Measurements from ENCODE around the gene PRICKLE4. TPM values are rescaled to one million over a fixed set of nuclear protein-coding genes. Genes with fewer than 3 reads are reported as not detected.

Gene PRICKLE4
- total and polyA plus RNA-seq, 4 donors: 2.9 to 6.9 (median 5.5) TPM

- Histone ChIP-seq H3K4me1 (ENCODE audit: control insufficient read depth in 5 of 5, insufficient read depth in 5 of 5, low read length in 5 of 5) (no peaks in the 10 kb centered on the region), H3K27ac (ENCODE audit: low read depth in 1 of 2, low read length in 1 of 2) (no peak overlapping the region), H3K9me3 (ENCODE audit: control insufficient read depth in 4 of 4, insufficient read depth in 3 of 4, low read length in 3 of 4) (no peaks in the 10 kb centered on the region), H3K4me3 (no peak overlapping the region), H3K9ac (ENCODE audit: insufficient read depth in 1 of 2, low read length in 2 of 2) (no peak overlapping the region), H3K36me3 (ENCODE audit: control insufficient read depth in 4 of 4, insufficient read depth in 4 of 4, low read length in 4 of 4) (no peaks in the 10 kb centered on the region), H3K27me3 (ENCODE audit: control insufficient read depth in 3 of 3, insufficient read depth in 3 of 3, low read length in 2 of 3) (no peaks in the 10 kb centered on the region)
- WGBS, 2 donors: 94 to 100% methylated on average over 1 of the region's 1 CpG
- ATAC-seq (ENCODE audit: insufficient read depth, low FRiP score): no peak
- TF ChIP-seq CTCF (IDR thresholded peaks at IDR 0.05; ENCODE audit: control extremely low read depth, extremely low read depth): no peak
- no peak for DNase-seq
Measured at GRCh38 chr6:41823178-41823577, 42.6 kb downstream of the PRICKLE4 start.

GRCh38 chr6:41824571-41825569 lies 44.3 kb downstream of the PRICKLE4 start:
- DNase-seq: no peak
- peak; percentile 81 for ATAC-seq (ENCODE audit: insufficient read depth, low FRiP score)
- peak overlapping the region in 1 of 2 donors; percentile 42 for H3K27ac ChIP-seq (ENCODE audit: low read depth in 1 of 2, low read length in 1 of 2)
- no peak for TF ChIP-seq CTCF (IDR thresholded peaks at IDR 0.05; ENCODE audit: control extremely low read depth, extremely low read depth)
- H3K4me3 ChIP-seq: no peak overlapping the region
- H3K9ac ChIP-seq (ENCODE audit: insufficient read depth in 1 of 2, low read length in 2 of 2): no peak overlapping the region
- WGBS, 2 donors: 79 to 81% methylated on average over 13 of the region's 13 CpGs
- no peaks in the 10 kb centered on the region for H3K36me3 ChIP-seq (ENCODE audit: control insufficient read depth in 4 of 4, insufficient read depth in 4 of 4, low read length in 4 of 4)
- H3K27me3 ChIP-seq (ENCODE audit: control insufficient read depth in 3 of 3, insufficient read depth in 3 of 3, low read length in 2 of 3): no peaks in the 10 kb centered on the region
- no peaks in the 10 kb centered on the region for H3K9me3 ChIP-seq (ENCODE audit: control insufficient read depth in 4 of 4, insufficient read depth in 3 of 4, low read length in 3 of 4)
- H3K4me1 ChIP-seq (ENCODE audit: control insufficient read depth in 5 of 5, insufficient read depth in 5 of 5, low read length in 5 of 5): no peaks in the 10 kb centered on the region

GRCh38 chr6:41826343-41827022 lies 45.9 kb downstream of the PRICKLE4 start:
- WGBS, 2 donors: 96 to 100% methylated on average over 2 of the region's 2 CpGs
- no peak for ATAC-seq (ENCODE audit: insufficient read depth, low FRiP score)
- Histone ChIP-seq H3K4me3 (no peak overlapping the region), H3K36me3 (ENCODE audit: control insufficient read depth in 4 of 4, insufficient read depth in 4 of 4, low read length in 4 of 4) (no peaks in the 10 kb centered on the region), H3K9ac (ENCODE audit: insufficient read depth in 1 of 2, low read length in 2 of 2) (no peak overlapping the region), H3K27ac (ENCODE audit: low read depth in 1 of 2, low read length in 1 of 2) (no peak overlapping the region), H3K27me3 (ENCODE audit: control insufficient read depth in 3 of 3, insufficient read depth in 3 of 3, low read length in 2 of 3) (no peaks in the 10 kb centered on the region), H3K4me1 (ENCODE audit: control insufficient read depth in 5 of 5, insufficient read depth in 5 of 5, low read length in 5 of 5) (no peaks in the 10 kb centered on the region), H3K9me3 (ENCODE audit: control insufficient read depth in 4 of 4, insufficient read depth in 3 of 4, low read length in 3 of 4) (no peaks in the 10 kb centered on the region)
- no peak for TF ChIP-seq CTCF (IDR thresholded peaks at IDR 0.05; ENCODE audit: control extremely low read depth, extremely low read depth)
- no peak for DNase-seq

Data from lung (tissue), 12 donors.